Testis (tissue), 3 donors: ENCODE results near the gene KRT36. TPM values are rescaled to one million over a fixed set of nuclear protein-coding genes. Genes with fewer than 3 reads are reported as not detected.

Experiments used
- DNase-seq: peaks from one replicate; pipeline ENCODE4 v3.0.0-alpha.2; 2019
- H3K27ac ChIP-seq, 2 donors: fragments of 200-600 bp; sonication (generic); one replicate each; pipeline ENCODE4 v1.5.1; 2019
- H3K27me3 ChIP-seq: fragments of 200-600 bp; sonication (generic); one replicate; pipeline ENCODE4 v1.5.1; 2019
- H3K36me3 ChIP-seq: fragments of 200-600 bp; sonication (generic); one replicate; pipeline ENCODE4 v1.5.1; 2017; ENCODE audit warnings: low read depth; ENCODE audit errors: missing control alignments
- H3K4me1 ChIP-seq: fragments of 200-600 bp; sonication (generic); one replicate; pipeline ENCODE4 v1.5.1; 2019
- H3K4me3 ChIP-seq, 2 donors: fragments of 200-600 bp; sonication (generic); one replicate each; pipeline ENCODE4 v1.5.1; 2017 to 2019
- H3K9me3 ChIP-seq: fragments of 200-600 bp; sonication (generic); one replicate; pipeline ENCODE4 v1.5.1; 2017
- POLR2A ChIP-seq: fragments of 450-650 bp; IDR thresholded peaks from one replicate; pipeline ENCODE4 v1.6.1; 2017; ENCODE audit warnings: antibody characterized with exemption, mild to moderate bottlenecking, moderate library complexity
- WGBS, 2 donors: methylation state at CpG; one replicate each; pipeline ENCODE4 v1.1.5; 2018; 5-methylcytosine and 5-hydroxymethylcytosine counted together
- intact Hi-C: fragments of 100-400 bp; cut with DNase I; formaldehyde crosslinking; loops from one replicate; pipeline ENCODE4 v1.15.1; 2023; ENCODE audit warnings: low total_unique reads
- polyA plus RNA-seq: library from polyadenylated mRNA; stranded (reverse); fragments of 350-450 nt; fragmentation: Illumina TruSeq; extraction: RNeasy Lipid Tissue Mini Kit (QIAGEN cat#74804); gene quantifications from one replicate; pipeline ENCODE4 v1.2.3, GENCODE V29; 2014; ENCODE audit warnings: low read depth, low replicate concordance; ENCODE audit not compliant: insufficient read depth
- total RNA-seq, 2 donors: library from RNA; depleted of rRNA; stranded (reverse); fragments of >200 nt; gene quantifications; one replicate each; pipeline ENCODE4 v1.2.3, GENCODE V29; 2016
- TF ChIP-seq, protein P1 (sequence below), 3 experiments: fragments of 450-650 bp in 2 of 3; fragments of 200-600 bp in 1 of 3; sonication (generic) in 1 of 3; IDR thresholded peaks; one replicate each; pipeline ENCODE4 v1.5.1; 2016 to 2019; ENCODE audit warnings: antibody characterized with exemption in 3 of 3, mild to moderate bottlenecking in 2 of 3, moderate library complexity in 1 of 3

The KRT36 gene
- total and polyA plus RNA-seq, 3 donors from 2014 or later = 0.24 to 0.43 (median 0.24) TPM

DNA sequence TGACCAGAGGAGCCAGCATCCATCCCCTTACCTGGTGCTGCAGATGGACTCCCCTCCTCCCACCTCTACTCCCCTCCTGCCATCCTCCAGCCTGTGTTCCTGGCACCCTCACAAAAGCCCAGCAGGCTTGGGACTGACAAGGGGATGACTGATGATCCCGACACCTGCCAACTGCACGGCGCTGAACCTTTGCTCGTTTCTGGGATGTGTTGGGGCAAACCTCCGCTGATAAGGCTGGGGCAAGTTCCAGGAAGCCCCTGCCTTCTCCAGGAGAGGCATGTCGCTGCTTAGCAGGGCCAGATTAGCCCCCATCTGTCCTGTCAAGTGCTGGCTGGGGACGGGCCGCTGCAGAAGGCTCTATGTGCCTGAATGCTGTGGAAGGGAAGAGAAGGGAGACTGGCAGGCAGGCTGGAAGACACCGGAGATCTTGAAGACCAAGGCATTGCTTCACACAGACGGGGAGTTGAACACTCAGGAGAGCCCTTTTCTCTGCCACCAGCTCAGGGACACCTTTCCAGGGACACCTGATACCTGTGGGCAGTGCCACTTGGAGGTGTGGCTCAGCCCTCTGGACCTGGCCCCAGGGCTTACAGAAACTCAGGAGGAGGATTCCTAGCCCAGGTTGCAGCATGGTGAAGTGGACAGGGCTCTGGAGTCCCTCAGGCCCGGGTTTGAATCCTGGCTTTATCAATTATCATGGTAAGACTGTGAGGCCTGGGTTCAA is 30.0 kb upstream of the KRT36 start:
- H3K36me3 ChIP-seq = no peaks in the 10 kb centered on the region
- 77 to 83% methylated on average over 4 to 9 of the region's 11 CpGs for WGBS, 2 donors
- intact Hi-C loops = no loop called here
- no peak for DNase-seq
- H3K27ac ChIP-seq = no peak overlapping the region
- H3K4me1 ChIP-seq = peaks cover 11% of the 10 kb centered on the region
- H3K9me3 ChIP-seq = no peaks in the 10 kb centered on the region
- TF ChIP-seq, protein P1, sequence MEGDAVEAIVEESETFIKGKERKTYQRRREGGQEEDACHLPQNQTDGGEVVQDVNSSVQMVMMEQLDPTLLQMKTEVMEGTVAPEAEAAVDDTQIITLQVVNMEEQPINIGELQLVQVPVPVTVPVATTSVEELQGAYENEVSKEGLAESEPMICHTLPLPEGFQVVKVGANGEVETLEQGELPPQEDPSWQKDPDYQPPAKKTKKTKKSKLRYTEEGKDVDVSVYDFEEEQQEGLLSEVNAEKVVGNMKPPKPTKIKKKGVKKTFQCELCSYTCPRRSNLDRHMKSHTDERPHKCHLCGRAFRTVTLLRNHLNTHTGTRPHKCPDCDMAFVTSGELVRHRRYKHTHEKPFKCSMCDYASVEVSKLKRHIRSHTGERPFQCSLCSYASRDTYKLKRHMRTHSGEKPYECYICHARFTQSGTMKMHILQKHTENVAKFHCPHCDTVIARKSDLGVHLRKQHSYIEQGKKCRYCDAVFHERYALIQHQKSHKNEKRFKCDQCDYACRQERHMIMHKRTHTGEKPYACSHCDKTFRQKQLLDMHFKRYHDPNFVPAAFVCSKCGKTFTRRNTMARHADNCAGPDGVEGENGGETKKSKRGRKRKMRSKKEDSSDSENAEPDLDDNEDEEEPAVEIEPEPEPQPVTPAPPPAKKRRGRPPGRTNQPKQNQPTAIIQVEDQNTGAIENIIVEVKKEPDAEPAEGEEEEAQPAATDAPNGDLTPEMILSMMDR (IDR thresholded peaks at IDR 0.05) = no peak
- no peak for TF ChIP-seq POLR2A
- no peak overlapping the region for H3K4me3 ChIP-seq
- no peaks in the 10 kb centered on the region for H3K27me3 ChIP-seq

DNA sequence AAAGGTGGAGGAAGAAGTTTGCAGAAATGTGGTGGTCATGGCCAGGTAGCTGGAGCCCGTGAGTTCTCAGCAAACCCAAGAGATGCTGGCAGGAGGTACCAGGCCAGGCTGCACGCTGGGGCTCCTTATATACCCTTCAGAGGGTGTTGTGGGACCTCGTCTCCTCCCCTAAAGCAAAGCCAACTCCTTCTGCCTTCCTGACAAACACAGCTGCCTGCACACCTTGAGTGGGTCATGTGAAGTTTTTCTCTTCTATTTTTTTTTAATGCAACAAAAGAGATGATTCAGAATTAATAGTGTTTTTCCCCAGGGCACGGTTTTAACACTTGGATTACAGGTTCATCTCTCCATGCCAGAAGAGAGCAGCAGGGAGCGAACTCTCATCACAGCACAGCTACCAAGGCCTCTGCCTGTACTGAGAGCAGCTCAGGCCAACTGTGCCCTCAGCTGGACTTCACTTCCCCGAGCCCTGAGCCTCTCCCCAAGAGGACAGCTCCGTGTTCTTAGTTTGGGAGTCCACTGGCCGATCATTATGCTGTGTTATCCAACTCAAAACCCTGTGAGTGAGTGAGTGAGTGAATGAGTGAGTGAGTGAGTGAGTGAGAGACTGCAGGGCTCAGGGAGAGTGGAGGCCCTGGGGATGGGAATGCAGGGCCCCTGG is 29.2 kb upstream of the KRT36 start, which contains the start of gene KRT15:
KRT15 (minus strand) TSS at position 102 of the 661 bp plus-strand sequence; CDS start at position 39, 63 bp downstream.
- intact Hi-C loops = no loop called here
- whole genome bisulfite sequencing, 2 donors = 73 to 75% methylated on average over 8 of the region's 8 CpGs
- TF ChIP-seq POLR2A = no peak
- TF ChIP-seq, protein P1 (IDR thresholded peaks at IDR 0.05) = no peak

DNA sequence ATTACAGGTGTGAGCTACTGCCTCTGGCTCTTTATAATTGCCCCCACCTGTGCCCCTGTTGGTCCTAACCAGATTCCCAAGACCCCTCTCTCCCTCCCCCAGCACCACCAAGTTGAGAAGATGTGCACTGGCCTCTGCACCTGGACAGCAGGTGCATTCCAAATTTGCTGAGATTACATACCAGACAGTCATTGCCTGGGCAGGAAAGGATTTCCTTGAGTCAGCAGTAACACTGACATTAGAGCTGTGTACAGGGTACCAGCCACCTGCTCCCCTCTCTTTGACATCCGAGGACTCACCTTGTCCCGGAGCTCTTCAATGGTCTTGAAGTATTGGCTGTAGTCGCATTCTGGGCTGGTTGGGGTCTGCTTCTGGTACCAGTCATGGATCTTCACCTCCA is 28.3 kb upstream of the KRT36 start:
- Histone ChIP-seq H3K4me1 (peaks cover 6% of the 10 kb centered on the region), H3K9me3 (no peaks in the 10 kb centered on the region), H3K27me3 (no peaks in the 10 kb centered on the region), H3K4me3 (no peak overlapping the region), H3K27ac (no peak overlapping the region), H3K36me3 (no peaks in the 10 kb centered on the region)
- intact Hi-C loops = no loop called here
- TF ChIP-seq, protein P1 (IDR thresholded peaks at IDR 0.05) = no peak
- no peak for TF ChIP-seq POLR2A
- WGBS, 2 donors = 98% methylated on average over 3 of the region's 3 CpGs; no CpG with 5 or more reads in 1 of the 2 donors
- no peak for DNase-seq

More for the DNA sequence above, 29.2 kb upstream of the KRT36 start, which contains the start of gene KRT15:
- no peaks in the 10 kb centered on the region for H3K9me3 ChIP-seq
- no peak within 1 kb of the TSS for H3K4me3 ChIP-seq
- H3K27me3 ChIP-seq = no peaks in the 10 kb centered on the region
- DNase-seq = no peak
- no peak within 1 kb of the TSS for H3K27ac ChIP-seq
- H3K36me3 ChIP-seq = no peaks in the 10 kb centered on the region
- peaks cover 11% of the 10 kb centered on the region for H3K4me1 ChIP-seq

DNA sequence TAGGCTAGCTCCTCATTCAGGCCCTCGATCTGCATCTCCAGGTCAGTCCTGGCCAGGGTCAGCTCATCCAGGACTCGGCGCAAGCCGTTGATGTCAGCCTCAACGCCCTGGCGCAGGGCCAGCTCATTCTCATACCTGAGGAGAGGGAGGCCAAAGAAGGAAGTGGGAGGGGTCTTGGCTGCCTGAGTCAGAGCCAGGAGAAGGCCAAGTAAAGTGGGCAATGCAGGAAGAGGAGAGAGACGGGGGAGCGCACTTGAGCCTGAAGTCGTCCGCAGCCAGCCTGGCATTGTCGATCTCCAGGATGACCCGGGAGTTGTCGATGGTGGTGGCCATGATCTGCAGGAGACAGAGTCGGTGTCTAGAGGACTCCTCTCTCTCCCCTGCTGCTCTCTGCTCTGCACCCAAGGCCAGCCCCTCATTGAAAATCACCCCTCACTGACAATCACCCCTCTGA is 27.1 kb upstream of the KRT36 start:
- Histone ChIP-seq H3K9me3 (no peaks in the 10 kb centered on the region), H3K36me3 (no peaks in the 10 kb centered on the region), H3K4me3 (no peak overlapping the region), H3K27me3 (no peaks in the 10 kb centered on the region), H3K4me1 (peaks cover 6% of the 10 kb centered on the region), H3K27ac (no peak overlapping the region)
- no peak for DNase-seq
- 90 to 92% methylated on average over 13 to 14 of the region's 14 CpGs for WGBS, 2 donors
- intact Hi-C loops = no loop called here
- TF ChIP-seq, protein P1 (IDR thresholded peaks at IDR 0.05) = no peak
- no peak for TF ChIP-seq POLR2A
